SU-DHL-6 (cell line): Measurements from ENCODE around the gene TMPRSS13.
"Not testable (repeated sequence)": the region's sequence is repeated elsewhere in the genome, so short reads cannot be mapped to it uniquely, and the experiment has no call there.

Source experiments
- H2AFZ ChIP-seq: fragments of 200-600 bp; sonication (generic); 2 replicates; pipeline ENCODE4 v1.6.1; 2014; ENCODE audit warnings: low read depth, mild to moderate bottlenecking, moderate library complexity, mixed read lengths, antibody characterized with exemption, low read length; ENCODE audit not compliant: severe bottlenecking
- H3F3A ChIP-seq: fragments of 200-600 bp; shearing (Covaris generic); 2 replicates; pipeline ENCODE4 v1.6.0; 2016; ENCODE audit warnings: antibody characterized with exemption, mild to moderate bottlenecking; ENCODE audit not compliant: insufficient read depth
- H3K27ac ChIP-seq: fragments of 200-600 bp; sonication (generic); 2 replicates; pipeline ENCODE4 v1.5.1; 2016; ENCODE audit warnings: low read depth, mild to moderate bottlenecking, low read length, moderate library complexity, mixed read lengths
- H3K27me3 ChIP-seq: fragments of 200-600 bp; sonication (generic), shearing (Covaris generic); 2 replicates; pipeline ENCODE4 v1.6.0; 2014; ENCODE audit warnings: mild to moderate bottlenecking, low read length
- H3K36me3 ChIP-seq: fragments of 200-600 bp; sonication (generic); 2 replicates; pipeline ENCODE4 v1.6.1; 2014; ENCODE audit warnings: mild to moderate bottlenecking, low read length, mixed read lengths
- H3K4me2 ChIP-seq: fragments of 300-600, 200-600 bp; shearing (Covaris generic), sonication (generic); 2 replicates; pipeline ENCODE4 v1.6.0; 2014; ENCODE audit warnings: low read length, low read depth, mild to moderate bottlenecking; ENCODE audit not compliant: poor library complexity, severe bottlenecking
- H3K4me3 ChIP-seq: fragments of 200-600 bp; sonication (generic); 2 replicates; pipeline ENCODE4 v1.5.1; 2014; ENCODE audit warnings: antibody characterized with exemption, low read length, mild to moderate bottlenecking, mixed read lengths; ENCODE audit not compliant: insufficient read depth, poor library complexity, severe bottlenecking
- H3K79me2 ChIP-seq: fragments of 200-600 bp; sonication (generic); 2 replicates; pipeline ENCODE4 v1.6.1; 2014; ENCODE audit warnings: mild to moderate bottlenecking, low read length, moderate library complexity; ENCODE audit not compliant: insufficient read depth
- H3K9ac ChIP-seq: fragments of 200-600 bp; sonication (generic); 2 replicates; pipeline ENCODE4 v1.7.0; 2014; ENCODE audit warnings: mild to moderate bottlenecking, low read length
- H3K9me2 ChIP-seq: fragments of 200-600 bp; sonication (generic); replicated peaks from 2 replicates; pipeline ENCODE4 v1.6.1; 2014; ENCODE audit warnings: low read length; ENCODE audit not compliant: insufficient read depth
- H3K9me3 ChIP-seq: fragments of 200-600 bp; sonication (generic); 2 replicates; pipeline ENCODE4 v1.6.1; 2014; ENCODE audit warnings: low read length, mixed read lengths; ENCODE audit not compliant: insufficient read depth
- H4K20me1 ChIP-seq: fragments of 200-600 bp; sonication (generic); 2 replicates; pipeline ENCODE4 v1.6.1; 2014; ENCODE audit warnings: low read depth, mild to moderate bottlenecking, antibody characterized with exemption, low read length, moderate library complexity, mixed read lengths
- CTCF ChIP-seq: fragments of 200-600 bp; sonication (generic); IDR thresholded peaks from one replicate; pipeline ENCODE4 v1.5.1; 2017; ENCODE audit warnings: antibody characterized with exemption, mild to moderate bottlenecking, low read length, moderate library complexity; ENCODE audit not compliant: insufficient read depth, poor library complexity, severe bottlenecking
- EZH2phosphoT487 ChIP-seq: fragments of 200-600 bp; sonication (generic), shearing (Covaris generic); conservative IDR thresholded peaks from 2 replicates; pipeline ENCODE4 v1.6.1; 2018; ENCODE audit warnings: mild to moderate bottlenecking, antibody characterized with exemption, low read length, moderate library complexity, mixed read lengths

TMPRSS13 gene

DNA sequence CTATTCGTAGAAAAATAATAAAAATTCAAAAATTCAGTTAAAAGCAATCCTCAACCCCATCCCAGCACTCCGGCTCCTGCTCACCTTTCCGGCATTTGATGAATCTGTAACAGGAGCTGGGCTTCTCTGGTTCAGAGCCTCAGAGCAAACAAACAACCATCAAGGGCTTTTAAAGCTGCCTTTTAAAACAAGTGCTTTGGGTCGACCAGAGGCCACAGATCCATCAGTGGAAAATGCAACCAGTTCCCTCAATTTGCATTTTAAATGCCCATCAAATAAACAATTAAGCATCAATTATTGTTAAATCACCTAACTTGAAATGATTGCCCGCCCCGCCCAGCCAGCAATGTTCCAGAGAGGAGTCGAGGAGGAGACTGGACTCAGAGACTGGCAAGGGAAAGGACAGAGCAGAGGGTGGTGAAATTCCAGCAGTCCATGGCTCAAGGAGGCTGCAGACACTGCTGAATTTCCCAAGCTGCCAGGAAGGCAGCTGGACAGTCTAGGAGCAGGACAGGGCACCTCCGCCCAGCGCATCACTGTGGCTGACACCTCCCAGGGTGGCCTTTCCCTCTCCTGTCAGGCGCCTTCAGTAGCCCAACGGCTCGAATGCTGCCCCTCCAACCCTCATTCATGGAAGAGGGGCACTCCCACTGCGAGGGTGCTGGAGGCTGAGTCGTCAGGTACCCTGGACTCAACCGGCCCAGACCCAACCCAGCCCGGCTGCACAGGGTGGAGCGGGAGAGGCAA lies 60.2 kb downstream of the TMPRSS13 start:
- no peaks in the 10 kb centered on the region for H4K20me1 ChIP-seq
- no peak for TF ChIP-seq CTCF
- TF ChIP-seq EZH2phosphoT487, result no peak
- no peaks in the 10 kb centered on the region for H3F3A ChIP-seq
- H3K27ac ChIP-seq, result no peak overlapping the region
- no peaks in the 10 kb centered on the region for H3K36me3 ChIP-seq
- H3K9me3 ChIP-seq, result no peaks in the 10 kb centered on the region
- no peaks in the 10 kb centered on the region for H3K27me3 ChIP-seq
- no peak overlapping the region for H3K4me3 ChIP-seq
- no peak overlapping the region for H2AFZ ChIP-seq
- no peaks in the 10 kb centered on the region for H3K9me2 ChIP-seq
- no peak overlapping the region for H3K9ac ChIP-seq
- no peaks in the 10 kb centered on the region for H3K79me2 ChIP-seq
- no peak overlapping the region for H3K4me2 ChIP-seq

- Histone ChIP-seq H3K36me3 (no peaks in the 10 kb centered on the region), H3K4me2 (no peak overlapping the region), H4K20me1 (no peaks in the 10 kb centered on the region), H3F3A (no peaks in the 10 kb centered on the region), H3K79me2 (no peaks in the 10 kb centered on the region), H3K27me3 (no peaks in the 10 kb centered on the region), H2AFZ (no peak overlapping the region), H3K9me3 (no peaks in the 10 kb centered on the region), H3K9ac (no peak overlapping the region), H3K4me3 (no peak overlapping the region), H3K27ac (no peak overlapping the region), H3K9me2 (no peaks in the 10 kb centered on the region)
- TF ChIP-seq CTCF (no peak), EZH2phosphoT487 (no peak)
Measured at GRCh38 chr11:117868088-117868487, 61.1 kb downstream of the TMPRSS13 start.

DNA sequence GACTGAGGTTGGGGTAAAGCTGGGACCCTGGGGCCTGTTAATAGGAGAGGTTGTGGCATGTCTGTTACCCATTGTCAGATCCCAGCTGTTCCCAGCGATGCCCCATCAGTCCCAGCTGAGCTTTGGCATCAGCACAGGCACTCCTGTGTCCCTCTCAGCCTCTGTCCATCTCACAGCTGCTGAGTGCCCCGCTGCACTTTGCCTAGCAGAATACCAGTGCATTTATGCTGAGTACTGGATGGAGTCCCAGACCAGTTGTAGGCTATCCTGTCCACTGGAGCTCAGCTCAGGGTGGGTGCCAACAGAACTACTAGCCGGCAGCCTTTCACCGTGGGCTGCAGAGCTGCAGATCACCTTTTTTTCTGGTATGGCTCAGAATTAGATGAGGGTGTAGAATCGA lies 62.7 kb downstream of the TMPRSS13 start:
- no peak overlapping the region for H3K9ac ChIP-seq
- H3F3A ChIP-seq, result no peaks in the 10 kb centered on the region
- H3K27me3 ChIP-seq, result no peaks in the 10 kb centered on the region
- no peaks in the 10 kb centered on the region for H3K79me2 ChIP-seq
- no peaks in the 10 kb centered on the region for H3K9me2 ChIP-seq
- no peak overlapping the region for H2AFZ ChIP-seq
- no peak overlapping the region for H3K4me3 ChIP-seq
- no peaks in the 10 kb centered on the region for H3K9me3 ChIP-seq
- H4K20me1 ChIP-seq, result no peaks in the 10 kb centered on the region
- H3K27ac ChIP-seq, result no peak overlapping the region
- H3K4me2 ChIP-seq, result no peak overlapping the region
- TF ChIP-seq CTCF (no peak), EZH2phosphoT487 (no peak)
- no peaks in the 10 kb centered on the region for H3K36me3 ChIP-seq

DNA sequence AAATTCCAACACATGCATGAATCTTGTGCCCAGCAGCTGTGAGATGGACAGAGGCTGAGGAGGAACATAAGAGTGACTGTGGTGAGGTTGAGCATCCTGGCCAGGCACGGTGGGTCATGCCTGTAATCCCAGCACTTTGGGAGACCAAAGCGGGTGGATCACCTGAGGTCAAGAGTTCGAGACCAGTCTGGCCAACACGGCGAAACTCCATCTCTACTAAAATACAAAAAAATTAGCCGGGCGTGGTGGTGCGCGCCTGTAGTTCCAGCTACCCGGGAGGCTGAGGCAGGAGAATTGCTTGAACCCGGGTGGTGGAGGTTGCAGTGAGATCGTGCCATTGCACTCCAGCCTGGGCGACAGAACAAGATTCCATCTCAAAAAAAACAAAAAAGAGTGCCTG lies 63.7 kb downstream of the TMPRSS13 start:
- H3K9me3 ChIP-seq, H4K20me1 ChIP-seq, H3K27me3 ChIP-seq, H3K36me3 ChIP-seq, H3K79me2 ChIP-seq, H3K4me2 ChIP-seq, H3K9ac ChIP-seq, H3K27ac ChIP-seq, H3K4me3 ChIP-seq, H3K9me2 ChIP-seq, H3F3A ChIP-seq, H2AFZ ChIP-seq: not testable (repeated sequence)
